ENCODE measurements around the gene STARD3. TPM values are rescaled to one million over a fixed set of nuclear protein-coding genes. Genes with fewer than 3 reads are reported as not detected.

STARD3 gene
- total and polyA plus RNA-seq, 12 donors, result 14.2 to 46.1 (median 19.9) TPM

DNA sequence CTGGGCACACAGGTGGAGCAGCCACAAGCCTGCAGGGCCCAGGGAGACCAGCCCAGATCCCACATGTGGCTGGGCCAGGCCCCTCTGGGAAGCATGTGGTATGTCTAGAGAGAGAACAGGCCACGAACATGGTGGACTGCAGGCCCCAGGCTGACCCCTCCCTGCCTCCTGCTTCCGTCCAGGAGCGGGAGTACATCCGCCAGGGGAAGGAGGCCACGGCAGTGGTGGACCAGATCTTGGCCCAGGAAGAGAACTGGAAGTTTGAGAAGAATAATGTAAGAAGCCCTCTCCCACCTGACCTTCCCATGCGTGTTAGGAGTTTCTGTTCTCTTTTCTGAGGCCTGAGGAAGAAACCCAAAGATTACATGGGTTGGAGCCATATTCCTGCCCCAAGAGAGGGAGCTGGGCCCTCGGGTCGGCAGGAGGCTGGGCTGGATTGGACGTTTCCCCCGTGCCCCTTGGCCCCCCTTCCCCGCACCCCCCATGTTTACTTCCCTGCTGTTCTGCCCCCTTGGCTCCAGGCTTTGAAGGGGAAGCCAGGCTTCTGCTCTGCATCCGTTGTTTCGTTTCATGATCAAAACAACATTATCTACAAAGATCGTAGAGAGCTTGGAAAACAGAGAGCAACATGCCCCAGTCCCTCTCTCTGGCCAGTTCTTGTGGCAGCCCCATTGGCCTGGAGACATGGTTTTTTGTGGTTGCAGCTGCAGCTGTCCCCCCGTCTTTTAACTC is 22.5 kb downstream of the STARD3 start:
- H3K27ac ChIP-seq, result peak overlapping the region; percentile 62 to 98 (median 85)
- H3K4me3 ChIP-seq, result peak overlapping the region in 2 of 10 donors; percentile 24 to 33
- peaks cover 0 to 78% (median 5%) of the 10 kb centered on the region in 9 donors for H3K36me3 ChIP-seq
- H3K4me1 ChIP-seq, result peaks cover 37 to 76% (median 64%) of the 10 kb centered on the region in 9 donors
- ATAC-seq, result peak in 6 of 8 donors; percentile 15 to 58 (median 43)
- WGBS, 2 donors, result 35 to 50% methylated on average over 15 of the region's 15 CpGs
- peak in 1 of 2 donors; percentile 54 for DNase-seq
- H3K9me3 ChIP-seq, result no peaks in the 10 kb centered on the region
- intact Hi-C loops (cut with DNase I), result no loop called here
- TF ChIP-seq, protein P1, sequence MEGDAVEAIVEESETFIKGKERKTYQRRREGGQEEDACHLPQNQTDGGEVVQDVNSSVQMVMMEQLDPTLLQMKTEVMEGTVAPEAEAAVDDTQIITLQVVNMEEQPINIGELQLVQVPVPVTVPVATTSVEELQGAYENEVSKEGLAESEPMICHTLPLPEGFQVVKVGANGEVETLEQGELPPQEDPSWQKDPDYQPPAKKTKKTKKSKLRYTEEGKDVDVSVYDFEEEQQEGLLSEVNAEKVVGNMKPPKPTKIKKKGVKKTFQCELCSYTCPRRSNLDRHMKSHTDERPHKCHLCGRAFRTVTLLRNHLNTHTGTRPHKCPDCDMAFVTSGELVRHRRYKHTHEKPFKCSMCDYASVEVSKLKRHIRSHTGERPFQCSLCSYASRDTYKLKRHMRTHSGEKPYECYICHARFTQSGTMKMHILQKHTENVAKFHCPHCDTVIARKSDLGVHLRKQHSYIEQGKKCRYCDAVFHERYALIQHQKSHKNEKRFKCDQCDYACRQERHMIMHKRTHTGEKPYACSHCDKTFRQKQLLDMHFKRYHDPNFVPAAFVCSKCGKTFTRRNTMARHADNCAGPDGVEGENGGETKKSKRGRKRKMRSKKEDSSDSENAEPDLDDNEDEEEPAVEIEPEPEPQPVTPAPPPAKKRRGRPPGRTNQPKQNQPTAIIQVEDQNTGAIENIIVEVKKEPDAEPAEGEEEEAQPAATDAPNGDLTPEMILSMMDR (IDR thresholded peaks at IDR 0.05), result no peak
- no peaks in the 10 kb centered on the region for H3K27me3 ChIP-seq

DNA sequence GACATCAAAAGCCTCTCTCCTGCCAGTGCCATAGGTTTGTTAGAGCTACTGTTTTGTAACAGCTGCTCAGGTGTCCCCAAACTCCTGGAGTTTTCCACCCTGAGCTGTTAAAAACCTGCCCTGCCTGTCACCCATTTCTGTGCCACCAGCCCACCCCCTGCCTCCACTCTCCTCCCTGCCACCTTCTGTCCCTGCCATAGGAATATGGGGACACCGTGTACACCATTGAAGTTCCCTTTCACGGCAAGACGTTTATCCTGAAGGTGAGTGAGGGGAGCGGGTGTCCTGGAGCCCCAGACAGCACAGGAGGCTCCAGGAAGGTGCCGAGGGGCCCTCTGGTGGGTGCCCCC is 23.0 kb downstream of the STARD3 start:
- Histone ChIP-seq H3K36me3 (peaks cover 0 to 73% (median 5%) of the 10 kb centered on the region in 9 donors), H3K4me1 (peaks cover 38 to 76% (median 64%) of the 10 kb centered on the region in 9 donors), H3K27me3 (no peaks in the 10 kb centered on the region), H3K27ac (peak overlapping the region; percentile 62 to 98 (median 85)), H3K9me3 (no peaks in the 10 kb centered on the region), H3K4me3 (peak overlapping the region in 5 of 10 donors; percentile 6 to 33 (median 21))
- WGBS, 2 donors, result 69 to 73% methylated on average over 5 of the region's 5 CpGs
- intact Hi-C loops (cut with DNase I), result no loop called here
- DNase-seq (no peak), ATAC-seq (no peak)
- TF ChIP-seq, protein P1 (IDR thresholded peaks at IDR 0.05), result no peak

DNA sequence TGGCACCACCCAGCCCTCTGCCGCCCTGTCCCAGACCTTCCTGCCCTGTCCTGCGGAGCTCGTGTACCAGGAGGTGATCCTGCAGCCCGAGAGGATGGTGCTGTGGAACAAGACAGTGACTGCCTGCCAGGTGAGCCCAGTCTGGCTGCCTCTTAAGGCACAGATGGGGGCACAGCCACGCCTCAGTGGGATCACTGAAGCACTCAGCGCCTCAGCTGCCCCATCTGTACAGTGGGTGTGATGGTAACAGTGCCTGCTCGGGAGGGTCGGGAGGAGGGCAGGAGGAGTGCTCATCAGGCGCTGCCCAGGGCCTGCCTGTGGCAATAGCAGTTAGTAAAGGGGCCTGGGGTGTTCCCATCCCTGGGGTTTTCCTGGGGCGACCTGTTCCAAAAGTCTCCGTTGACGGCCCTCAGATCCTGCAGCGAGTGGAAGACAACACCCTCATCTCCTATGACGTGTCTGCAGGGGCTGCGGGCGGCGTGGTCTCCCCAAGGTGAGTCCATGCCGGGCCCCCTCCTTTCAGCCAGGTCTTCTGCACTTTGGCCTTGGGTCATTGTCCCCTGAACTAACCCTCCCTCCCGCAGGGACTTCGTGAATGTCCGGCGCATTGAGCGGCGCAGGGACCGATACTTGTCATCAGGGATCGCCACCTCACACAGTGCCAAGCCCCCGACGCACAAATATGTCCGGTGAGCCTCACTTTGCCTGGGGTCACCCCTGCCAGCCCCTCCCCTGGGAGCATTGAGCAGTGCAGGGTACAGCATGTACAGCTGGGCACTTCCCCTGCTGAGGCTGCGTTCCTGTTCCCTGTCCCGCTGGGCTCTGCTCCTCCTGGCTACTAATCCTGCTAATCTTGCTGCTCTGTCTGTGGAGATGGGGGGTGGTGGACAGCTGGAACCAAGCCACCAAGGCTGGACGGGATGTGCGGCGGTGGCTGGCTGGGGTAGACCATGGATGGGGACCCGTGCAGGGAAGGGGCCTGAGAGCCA is 23.7 kb downstream of the STARD3 start:
- peaks cover 38 to 81% (median 71%) of the 10 kb centered on the region in 9 donors for H3K4me1 ChIP-seq
- peak overlapping the region; percentile 62 to 98 (median 85) for H3K27ac ChIP-seq
- intact Hi-C loops (cut with DNase I), result no loop called here
- ATAC-seq (peak in 4 of 8 donors; percentile 3 to 46 (median 9)), DNase-seq (peak in 1 of 2 donors; percentile 60)
- H3K9me3 ChIP-seq, result no peaks in the 10 kb centered on the region
- 64 to 71% methylated on average over 35 of the region's 35 CpGs for WGBS, 2 donors
- peaks cover 0 to 1% (median 0%) of the 10 kb centered on the region in 7 donors for H3K27me3 ChIP-seq
- H3K36me3 ChIP-seq, result peaks cover 0 to 68% (median 5%) of the 10 kb centered on the region in 9 donors
- TF ChIP-seq, protein P1 (IDR thresholded peaks at IDR 0.05), result no peak
- peak overlapping the region in 6 of 10 donors; percentile 0 to 33 (median 18) for H3K4me3 ChIP-seq

Data from heart right ventricle (tissue), 16 donors.